ENCODE measurements around the gene RGS8.

DNA sequence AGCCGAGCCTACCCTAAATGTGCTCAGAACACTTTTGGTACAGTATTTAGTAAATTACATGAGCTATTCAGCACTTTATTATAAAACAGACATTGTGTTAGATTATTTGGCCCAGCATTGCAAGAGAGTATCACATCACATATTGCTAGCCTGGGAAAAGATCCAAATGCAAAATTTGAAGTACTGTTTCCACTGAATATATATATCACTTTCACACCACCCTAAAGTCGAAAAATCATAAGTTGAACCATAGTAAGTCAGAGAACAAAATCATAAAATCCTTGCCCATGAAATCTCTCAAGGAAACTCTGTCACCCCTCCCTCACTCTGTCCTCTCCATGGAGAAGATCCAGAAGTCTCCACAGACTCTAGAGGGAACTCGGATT is 33.1 kb downstream of the RGS8 start:
- TF ChIP-seq CTCF (IDR thresholded peaks at IDR 0.05): no peak
- TF ChIP-seq POLR2A (IDR thresholded peaks at IDR 0.05): no peak
